HL-60 (cell line): Measurements from ENCODE around the gene FAM120A.

Source experiments
- POLR2AphosphoS5 ChIP-seq: IDR thresholded peaks from 2 replicates; pipeline ENCODE4 v1.6.1; 2012; ENCODE audit warnings: low read depth
- TF ChIP-seq, protein P1 (sequence below): IDR thresholded peaks from one replicate; pipeline ENCODE4 v1.5.1; 2011; ENCODE audit warnings: low read length, control low read depth, inconsistent platforms; ENCODE audit not compliant: insufficient read depth

GRCh38 chr9:93572221-93572620 lies 120.7 kb downstream of the FAM120A start:
- TF ChIP-seq, protein P1, sequence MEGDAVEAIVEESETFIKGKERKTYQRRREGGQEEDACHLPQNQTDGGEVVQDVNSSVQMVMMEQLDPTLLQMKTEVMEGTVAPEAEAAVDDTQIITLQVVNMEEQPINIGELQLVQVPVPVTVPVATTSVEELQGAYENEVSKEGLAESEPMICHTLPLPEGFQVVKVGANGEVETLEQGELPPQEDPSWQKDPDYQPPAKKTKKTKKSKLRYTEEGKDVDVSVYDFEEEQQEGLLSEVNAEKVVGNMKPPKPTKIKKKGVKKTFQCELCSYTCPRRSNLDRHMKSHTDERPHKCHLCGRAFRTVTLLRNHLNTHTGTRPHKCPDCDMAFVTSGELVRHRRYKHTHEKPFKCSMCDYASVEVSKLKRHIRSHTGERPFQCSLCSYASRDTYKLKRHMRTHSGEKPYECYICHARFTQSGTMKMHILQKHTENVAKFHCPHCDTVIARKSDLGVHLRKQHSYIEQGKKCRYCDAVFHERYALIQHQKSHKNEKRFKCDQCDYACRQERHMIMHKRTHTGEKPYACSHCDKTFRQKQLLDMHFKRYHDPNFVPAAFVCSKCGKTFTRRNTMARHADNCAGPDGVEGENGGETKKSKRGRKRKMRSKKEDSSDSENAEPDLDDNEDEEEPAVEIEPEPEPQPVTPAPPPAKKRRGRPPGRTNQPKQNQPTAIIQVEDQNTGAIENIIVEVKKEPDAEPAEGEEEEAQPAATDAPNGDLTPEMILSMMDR = no peak
- TF ChIP-seq POLR2AphosphoS5 = no peak
